Spleen (tissue), 11 donors: Measurements from ENCODE around the gene C10orf88. TPM values are rescaled to one million over a fixed set of nuclear protein-coding genes. Genes with fewer than 3 reads are reported as not detected.

ENCODE experiments used
- DNase-seq: peaks from one replicate; pipeline ENCODE4 v3.0.0-alpha.2; 2020
- H3K27ac ChIP-seq, 8 donors: fragments of 200-600 bp; sonication (generic) in 7 of 8; 1 replicate in 4 of 8; 2 replicates in 4 of 8; pipeline versions ENCODE4 v1.5.0 to v1.8.0; 2016 to 2021; ENCODE audit warnings: inconsistent platforms in 4 of 8, mild to moderate bottlenecking in 4 of 8, moderate library complexity in 1 of 8
- H3K27me3 ChIP-seq, 7 donors: fragments of 200-600 bp; sonication (generic) in 6 of 7; replicated peaks in 1 of 7; 1 replicate in 4 of 7; 2 replicates in 3 of 7; pipeline versions ENCODE4 v1.5.0 to v1.8.0; 2016 to 2021; ENCODE audit warnings: inconsistent platforms in 3 of 7, mild to moderate bottlenecking in 1 of 7
- H3K36me3 ChIP-seq, 6 donors: fragments of 200-600 bp; sonication (generic) in 5 of 6; 1 replicate in 4 of 6; 2 replicates in 2 of 6; pipeline versions ENCODE4 v1.5.0 to v1.8.0; 2016 to 2021; ENCODE audit warnings: inconsistent platforms in 2 of 6
- H3K4me1 ChIP-seq, 6 donors: fragments of 200-600 bp; sonication (generic) in 5 of 6; 1 replicate in 3 of 6; 2 replicates in 3 of 6; pipeline versions ENCODE4 v1.5.0 to v1.8.0; 2016 to 2021; ENCODE audit warnings: inconsistent platforms in 3 of 6
- H3K4me3 ChIP-seq, 8 donors: fragments of 200-600 bp; sonication (generic) in 7 of 8; 1 replicate in 4 of 8; 2 replicates in 4 of 8; pipeline versions ENCODE4 v1.5.0 to v1.8.0; 2016 to 2021; ENCODE audit warnings: inconsistent platforms in 4 of 8, mild to moderate bottlenecking in 4 of 8, moderate library complexity in 2 of 8
- H3K9me3 ChIP-seq, 8 donors: fragments of 200-600 bp; sonication (generic) in 7 of 8; 1 replicate in 4 of 8; 2 replicates in 4 of 8; pipeline versions ENCODE4 v1.5.0 to v1.8.0; 2016 to 2021; ENCODE audit warnings: inconsistent platforms in 4 of 8
- CTCF ChIP-seq, 11 experiments: fragments of 200-600 bp in 7 of 11; fragments of 450-650 bp in 4 of 11; sonication (generic) in 4 of 11; IDR thresholded peaks in 8 of 11; conservative IDR thresholded peaks in 3 of 11; 1 replicate in 7 of 11; 2 replicates in 4 of 11; pipeline versions ENCODE4 v1.4.0 to v1.8.0; 2016 to 2021; ENCODE audit warnings: antibody characterized with exemption in 11 of 11, inconsistent platforms in 4 of 11, mild to moderate bottlenecking in 1 of 11
- POLR2A ChIP-seq, 3 donors: fragments of 450-650 bp; IDR thresholded peaks; one replicate each; pipeline ENCODE4 v1.5.1; 2017; ENCODE audit warnings: antibody characterized with exemption in 3 of 3, mild to moderate bottlenecking in 1 of 3
- POLR2AphosphoS5 ChIP-seq, 3 donors: sonication (generic); formaldehyde crosslinking; IDR thresholded peaks; one replicate each; pipeline ENCODE4 v1.5.1; 2017; ENCODE audit warnings: antibody characterized with exemption in 3 of 3
- WGBS, 5 donors: extraction: QIAGEN DNeasy Blood & Tissue Kit in 3 of 5; methylation state at CpG; one replicate each; pipeline versions ENCODE4 v1.1.5 to v1.1.7; 2013 to 2018; 5-methylcytosine and 5-hydroxymethylcytosine counted together
- intact Hi-C: fragments of 100-400 bp; cut with DNase I; formaldehyde crosslinking; loops from one replicate; pipeline ENCODE4 v1.15.0; 2023; ENCODE audit warnings: low total_unique reads
- polyA plus RNA-seq, 3 donors: library from polyadenylated mRNA; stranded (reverse); fragments of 200-250 nt; gene quantifications; one replicate each; pipeline ENCODE4 v1.2.1, GENCODE V29; 2013
- total RNA-seq, 7 donors: library from RNA; depleted of rRNA in 3 of 7; stranded (reverse); fragments of >200 nt in 3 of 7; fragmentation: NEBNext Ultra II Directional in 4 of 7; extraction: Animal tissue kit (Norgen Biotek cat#: 25700) in 4 of 7; gene quantifications; one replicate each; pipeline versions ENCODE4 v1.1.0 to v1.2.1, GENCODE V29; 2016 to 2021
- donor health status: healthy with polysubstance abuse.
- donor health status: DM: no; HTN: no; CAD: no; lungs with moderate emphysema.
- donor health status: DM: no; HTN: no; CAD: no.
- donor health status: Bipolar disorder and iron deficiency.
- donor health status: healthy.
- donor health status: DM: no; HTN: no; CAD: no.
- donor health status: DM: yes; HTN: yes; CAD: no.

C10orf88 gene
- total and polyA plus RNA-seq, 10 donors = 4.7 to 10.2 (median 7.0) TPM

GRCh38 chr10:122986335-122986734 is 32.3 kb upstream of the C10orf88 start:
- Histone ChIP-seq H3K27me3 (no peaks in the 10 kb centered on the region), H3K4me3 (no peak overlapping the region), H3K4me1 (peaks cover 0 to 3% (median under 1%) of the 10 kb centered on the region in 6 donors), H3K27ac (no peak overlapping the region), H3K36me3 (peaks cover 0 to 52% (median 5%) of the 10 kb centered on the region in 6 donors), H3K9me3 (no peaks in the 10 kb centered on the region)
- TF ChIP-seq CTCF (IDR thresholded peaks at IDR 0.05 in 8 of 11, conservative IDR thresholded peaks at IDR 0.05 in 3 of 11) (no peak), POLR2AphosphoS5 (IDR thresholded peaks at IDR 0.05) (no peak), POLR2A (IDR thresholded peaks at IDR 0.05) (no peak)
- intact Hi-C loops = no loop called here
- DNase-seq = no peak
- WGBS, 5 donors = 89 to 95% (median 93%) methylated on average over 6 of the region's 6 CpGs

GRCh38 chr10:122984708-122985107 is 30.7 kb upstream of the C10orf88 start:
- H3K9me3 ChIP-seq = no peaks in the 10 kb centered on the region
- TF ChIP-seq POLR2AphosphoS5 (IDR thresholded peaks at IDR 0.05) (no peak), POLR2A (IDR thresholded peaks at IDR 0.05) (no peak), CTCF (IDR thresholded peaks at IDR 0.05 in 8 of 11, conservative IDR thresholded peaks at IDR 0.05 in 3 of 11) (no peak)
- 95 to 100% (median 98%) methylated on average over 2 of the region's 2 CpGs for WGBS, 5 donors
- H3K36me3 ChIP-seq = peaks cover 0 to 40% (median 3%) of the 10 kb centered on the region in 6 donors
- H3K27ac ChIP-seq = no peak overlapping the region
- no peak for DNase-seq
- H3K27me3 ChIP-seq = no peaks in the 10 kb centered on the region
- peaks cover 3 to 17% (median 12%) of the 10 kb centered on the region in 6 donors for H3K4me1 ChIP-seq
- intact Hi-C loops = no loop called here
- no peak overlapping the region for H3K4me3 ChIP-seq

GRCh38 chr10:122983898-122984297 is 29.9 kb upstream of the C10orf88 start:
- peaks cover 0 to 40% (median 3%) of the 10 kb centered on the region in 6 donors for H3K36me3 ChIP-seq
- no peaks in the 10 kb centered on the region for H3K9me3 ChIP-seq
- peaks cover 6 to 22% (median 16%) of the 10 kb centered on the region in 6 donors for H3K4me1 ChIP-seq
- no peak for DNase-seq
- WGBS, 5 donors = 94 to 99% (median 97%) methylated on average over 6 of the region's 6 CpGs
- TF ChIP-seq POLR2AphosphoS5 (IDR thresholded peaks at IDR 0.05) (no peak), POLR2A (IDR thresholded peaks at IDR 0.05) (no peak)
- no peaks in the 10 kb centered on the region for H3K27me3 ChIP-seq
- H3K27ac ChIP-seq = no peak overlapping the region
- no peak overlapping the region for H3K4me3 ChIP-seq
- intact Hi-C loops = no loop called here

GRCh38 chr10:122981066-122981464 is 27.0 kb upstream of the C10orf88 start:
- WGBS, 5 donors = 14 to 27% (median 22%) methylated on average over 4 of the region's 4 CpGs

More at GRCh38 chr10:122981066-122981464, 27.0 kb upstream of the C10orf88 start:
- intact Hi-C loops = no loop called here
- H3K4me1 ChIP-seq = peaks cover 6 to 22% (median 16%) of the 10 kb centered on the region in 6 donors
- TF ChIP-seq CTCF (IDR thresholded peaks at IDR 0.05 in 8 of 11, conservative IDR thresholded peaks at IDR 0.05 in 3 of 11) (peak in 3 of 11 experiments; percentile 10 to 36 (median 16)), POLR2A (IDR thresholded peaks at IDR 0.05) (no peak)
- no peaks in the 10 kb centered on the region for H3K9me3 ChIP-seq
- H3K4me3 ChIP-seq = peak overlapping the region in 7 of 8 donors; percentile 59 to 80 (median 63)
- peaks cover 0 to 24% (median 0%) of the 10 kb centered on the region in 6 donors for H3K36me3 ChIP-seq
- DNase-seq = no peak
- H3K27ac ChIP-seq = peak overlapping the region in 6 of 8 donors; percentile 89 to 98 (median 94)
- no peaks in the 10 kb centered on the region for H3K27me3 ChIP-seq
